DOHH2 (cell line): ENCODE results near the gene FCN2.
A peak's percentile ranks its signal among the peaks of the same experiment; 100 is the strongest.

Experiments
- H3F3A ChIP-seq: fragments of 200-600 bp; sonication (generic), shearing (Covaris generic); 2 replicates; pipeline ENCODE4 v1.6.0; 2016; ENCODE audit warnings: antibody characterized with exemption, mild to moderate bottlenecking; ENCODE audit not compliant: control insufficient read depth, insufficient read depth
- H3K27ac ChIP-seq: fragments of 200-600 bp; sonication (generic); 2 replicates; pipeline ENCODE4 v1.5.1; 2014; ENCODE audit warnings: low read depth, mild to moderate bottlenecking, low read length, moderate library complexity
- H3K27me3 ChIP-seq: fragments of 200-600 bp; sonication (generic); 2 replicates; pipeline ENCODE4 v1.6.1; 2014; ENCODE audit warnings: mild to moderate bottlenecking, low read length, mixed read lengths; ENCODE audit not compliant: control insufficient read depth
- H3K36me3 ChIP-seq: fragments of 200-600 bp; sonication (generic); 2 replicates; pipeline ENCODE4 v1.6.1; 2014; ENCODE audit warnings: mild to moderate bottlenecking, low read length, moderate library complexity, mixed read lengths; ENCODE audit not compliant: control insufficient read depth
- H3K4me1 ChIP-seq: fragments of 200-600 bp; sonication (generic); 2 replicates; pipeline ENCODE4 v1.6.1; 2014; ENCODE audit warnings: mild to moderate bottlenecking, low read length, mixed read lengths; ENCODE audit not compliant: control insufficient read depth
- H3K4me2 ChIP-seq: fragments of 200-600 bp; sonication (generic); 2 replicates; pipeline ENCODE4 v1.6.0; 2014; ENCODE audit warnings: mild to moderate bottlenecking, low read length, moderate library complexity
- H3K4me3 ChIP-seq: fragments of 200-600 bp; sonication (generic); 2 replicates; pipeline ENCODE4 v1.5.1; 2014; ENCODE audit warnings: mild to moderate bottlenecking, low read length, mixed read lengths
- H3K79me2 ChIP-seq: fragments of 200-600 bp; sonication (generic); 2 replicates; pipeline ENCODE4 v1.6.1; 2014; ENCODE audit warnings: mild to moderate bottlenecking, low read length, mixed read lengths; ENCODE audit not compliant: control insufficient read depth
- H3K9me2 ChIP-seq: fragments of 200-600 bp; sonication (generic); replicated peaks from 2 replicates; pipeline ENCODE4 v1.6.1; 2014; ENCODE audit warnings: mild to moderate bottlenecking, low read length, mixed read lengths; ENCODE audit not compliant: control insufficient read depth
- H3K9me3 ChIP-seq: fragments of 200-600 bp; sonication (generic); 2 replicates; pipeline ENCODE4 v1.6.1; 2014; ENCODE audit warnings: antibody characterized with exemption, low read length, mixed read lengths; ENCODE audit not compliant: control insufficient read depth, insufficient read depth
- H4K20me1 ChIP-seq: fragments of 200-600 bp; sonication (generic); 2 replicates; pipeline ENCODE4 v1.6.0; 2014; ENCODE audit warnings: low read depth, mild to moderate bottlenecking, antibody characterized with exemption, low read length, moderate library complexity; ENCODE audit not compliant: control insufficient read depth, insufficient read depth
- EZH2phosphoT487 ChIP-seq: fragments of 200-600 bp; sonication (generic); IDR thresholded peaks from 2 replicates; pipeline ENCODE4 v1.6.1; 2017; ENCODE audit warnings: borderline replicate concordance, mild to moderate bottlenecking, antibody characterized with exemption, low read length, moderate library complexity, mixed read lengths
- TF ChIP-seq, protein P1 (sequence below): fragments of 200-600 bp; sonication (generic); IDR thresholded peaks from one replicate; pipeline ENCODE4 v1.5.1; 2014; ENCODE audit warnings: antibody characterized with exemption, mild to moderate bottlenecking, low read depth, low read length; ENCODE audit not compliant: poor library complexity, severe bottlenecking

FCN2 gene

DNA sequence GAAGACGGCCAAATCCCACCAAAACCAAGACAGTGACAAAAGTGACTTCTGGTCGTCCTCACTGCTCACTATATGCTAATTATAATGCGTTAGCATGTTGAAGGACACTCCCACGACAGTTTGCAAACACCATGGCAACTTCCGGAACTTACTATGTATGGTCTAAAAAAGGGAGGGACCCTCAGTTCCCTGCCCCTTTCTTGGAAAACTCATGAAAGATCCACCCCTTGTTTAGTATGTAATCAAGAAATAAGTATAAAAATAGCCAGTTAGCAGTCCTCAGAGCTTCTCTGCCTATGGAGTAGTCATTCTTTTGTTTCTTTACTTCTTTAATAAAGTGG lies 9.5 kb downstream of the FCN2 start:
- Histone ChIP-seq H3K79me2 (no peaks in the 10 kb centered on the region), H3K27me3 (no peaks in the 10 kb centered on the region), H3K27ac (no peak overlapping the region), H3K4me1 (peaks cover 21% of the 10 kb centered on the region), H4K20me1 (no peaks in the 10 kb centered on the region), H3K36me3 (no peaks in the 10 kb centered on the region), H3K9me2 (no peaks in the 10 kb centered on the region), H3F3A (no peaks in the 10 kb centered on the region), H3K9me3 (peaks cover 3% of the 10 kb centered on the region; the same call in 1 of the 2 replicates), H3K4me2 (peak overlapping the region; percentile 16), H3K4me3 (no peak overlapping the region)
- no peak for TF ChIP-seq EZH2phosphoT487
- TF ChIP-seq, protein P1, sequence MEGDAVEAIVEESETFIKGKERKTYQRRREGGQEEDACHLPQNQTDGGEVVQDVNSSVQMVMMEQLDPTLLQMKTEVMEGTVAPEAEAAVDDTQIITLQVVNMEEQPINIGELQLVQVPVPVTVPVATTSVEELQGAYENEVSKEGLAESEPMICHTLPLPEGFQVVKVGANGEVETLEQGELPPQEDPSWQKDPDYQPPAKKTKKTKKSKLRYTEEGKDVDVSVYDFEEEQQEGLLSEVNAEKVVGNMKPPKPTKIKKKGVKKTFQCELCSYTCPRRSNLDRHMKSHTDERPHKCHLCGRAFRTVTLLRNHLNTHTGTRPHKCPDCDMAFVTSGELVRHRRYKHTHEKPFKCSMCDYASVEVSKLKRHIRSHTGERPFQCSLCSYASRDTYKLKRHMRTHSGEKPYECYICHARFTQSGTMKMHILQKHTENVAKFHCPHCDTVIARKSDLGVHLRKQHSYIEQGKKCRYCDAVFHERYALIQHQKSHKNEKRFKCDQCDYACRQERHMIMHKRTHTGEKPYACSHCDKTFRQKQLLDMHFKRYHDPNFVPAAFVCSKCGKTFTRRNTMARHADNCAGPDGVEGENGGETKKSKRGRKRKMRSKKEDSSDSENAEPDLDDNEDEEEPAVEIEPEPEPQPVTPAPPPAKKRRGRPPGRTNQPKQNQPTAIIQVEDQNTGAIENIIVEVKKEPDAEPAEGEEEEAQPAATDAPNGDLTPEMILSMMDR = no peak

DNA sequence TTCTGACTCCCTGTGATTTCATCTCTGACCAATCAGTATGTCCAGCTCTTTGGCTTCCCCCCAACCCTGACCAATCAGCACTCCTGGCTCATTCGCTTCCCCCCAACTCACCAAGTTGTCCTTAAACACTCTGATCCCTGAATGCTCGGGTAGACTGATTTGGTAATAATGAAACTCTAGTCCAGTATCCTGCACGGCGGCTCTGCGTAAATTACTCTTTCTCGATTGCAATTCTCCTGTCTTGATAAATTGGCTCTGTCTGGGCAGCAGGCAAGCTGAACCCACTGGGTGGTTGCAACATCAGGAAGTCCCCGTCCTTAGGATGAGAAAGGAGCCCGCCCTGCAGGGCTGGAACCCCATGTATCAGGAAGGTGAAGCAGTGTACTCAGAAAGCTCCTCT lies 10.4 kb downstream of the FCN2 start:
- H3K27ac ChIP-seq = no peak overlapping the region
- H3K4me2 ChIP-seq = no peak overlapping the region
- H3K4me1 ChIP-seq = peaks cover 21% of the 10 kb centered on the region
- H3K27me3 ChIP-seq = no peaks in the 10 kb centered on the region
- H3K36me3 ChIP-seq = no peaks in the 10 kb centered on the region
- H3F3A ChIP-seq = no peaks in the 10 kb centered on the region
- H3K79me2 ChIP-seq = no peaks in the 10 kb centered on the region
- H3K9me2 ChIP-seq = no peaks in the 10 kb centered on the region
- H4K20me1 ChIP-seq = no peaks in the 10 kb centered on the region
- H3K9me3 ChIP-seq = peaks cover 3% of the 10 kb centered on the region; the same call in 1 of the 2 replicates
- no peak overlapping the region for H3K4me3 ChIP-seq
- TF ChIP-seq EZH2phosphoT487 = no peak
- TF ChIP-seq, protein P1 = no peak

DNA sequence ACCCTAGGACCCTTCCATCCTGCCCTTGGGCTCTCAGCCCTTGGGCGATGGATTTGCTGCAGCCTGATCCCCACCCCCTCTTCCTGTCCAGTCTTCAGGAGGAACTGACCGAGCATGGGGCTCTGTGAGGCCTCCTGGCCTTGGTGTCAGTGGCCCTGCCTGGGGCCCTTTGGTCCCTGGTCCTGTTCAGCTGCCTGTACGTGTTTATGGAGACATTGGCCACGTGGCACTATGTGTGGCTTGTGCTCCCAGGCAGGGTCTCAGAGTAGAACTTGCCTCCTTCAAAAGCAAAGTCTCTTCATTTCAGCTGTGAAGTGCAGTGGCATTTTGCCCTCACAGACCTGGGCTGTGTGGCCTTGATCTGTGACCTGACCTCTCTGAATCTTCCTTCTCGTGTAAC lies 11.1 kb downstream of the FCN2 start:
- no peaks in the 10 kb centered on the region for H3F3A ChIP-seq
- H3K9me2 ChIP-seq = no peaks in the 10 kb centered on the region
- no peaks in the 10 kb centered on the region for H4K20me1 ChIP-seq
- no peak overlapping the region for H3K27ac ChIP-seq
- peaks cover 21% of the 10 kb centered on the region for H3K4me1 ChIP-seq
- H3K4me3 ChIP-seq = no peak overlapping the region
- H3K36me3 ChIP-seq = no peaks in the 10 kb centered on the region
- TF ChIP-seq, protein P1 = no peak
- no peak for TF ChIP-seq EZH2phosphoT487
- H3K4me2 ChIP-seq = no peak overlapping the region
- H3K79me2 ChIP-seq = no peaks in the 10 kb centered on the region
- peaks cover 3% of the 10 kb centered on the region; the same call in 1 of the 2 replicates for H3K9me3 ChIP-seq
- H3K27me3 ChIP-seq = no peaks in the 10 kb centered on the region

DNA sequence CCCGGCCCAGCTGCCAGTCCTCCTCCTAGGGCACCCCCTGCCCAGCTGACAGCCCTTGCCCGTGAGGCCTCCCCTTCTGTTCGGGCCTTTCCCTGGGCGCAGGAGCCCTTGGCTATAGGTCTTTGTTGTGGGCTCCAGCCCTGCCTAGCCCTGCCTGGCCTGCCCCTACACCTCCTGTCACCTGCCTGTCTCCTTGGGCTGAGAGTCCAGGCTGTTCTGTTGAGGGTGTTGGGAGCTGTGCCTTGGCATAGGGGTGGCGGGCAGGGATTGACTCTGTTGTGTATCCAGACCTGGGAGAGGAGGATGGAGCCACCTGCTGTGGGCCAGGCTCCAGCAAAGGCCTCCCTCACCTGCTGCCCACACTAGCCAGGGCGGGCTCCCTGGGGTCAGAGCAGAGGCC lies 11.6 kb downstream of the FCN2 start:
- H3K9me2 ChIP-seq = no peaks in the 10 kb centered on the region
- no peak overlapping the region for H3K27ac ChIP-seq
- H3K36me3 ChIP-seq = no peaks in the 10 kb centered on the region
- H3K27me3 ChIP-seq = no peaks in the 10 kb centered on the region
- peaks cover 21% of the 10 kb centered on the region for H3K4me1 ChIP-seq
- TF ChIP-seq, protein P1 = no peak
- no peak for TF ChIP-seq EZH2phosphoT487
- no peaks in the 10 kb centered on the region for H3K79me2 ChIP-seq
- no peak overlapping the region for H3K4me2 ChIP-seq
- H4K20me1 ChIP-seq = no peaks in the 10 kb centered on the region
- H3F3A ChIP-seq = no peaks in the 10 kb centered on the region
- peaks cover 3% of the 10 kb centered on the region; the same call in 1 of the 2 replicates for H3K9me3 ChIP-seq
- H3K4me3 ChIP-seq = no peak overlapping the region
